Endothelial cell of umbilical vein (primary cell): Measurements from ENCODE around the gene CSK. TPM values are rescaled to one million over a fixed set of nuclear protein-coding genes. Genes with fewer than 3 reads are reported as not detected.

Source experiments
- BruUV-seq: library from RNA; stranded (reverse); fragments of 400-500 nt; replicated peaks from 2 replicates; lab custom pipeline; 2021; lab: Mats Ljungman, UMichigan
- CTCF ChIA-PET: fragments of 300-600, 350-600 bp; sonication (Branson Sonifier 250); formaldehyde crosslinking; loops from one replicate; lab custom pipeline; 2021; ENCODE audit warnings: antibody characterized with exemption, inconsistent platforms; lab: Charles Lee
- POLR2A ChIA-PET: fragments of 300-600, 350-600 bp; sonication (Branson Sonifier 250); formaldehyde crosslinking; loops from one replicate; lab custom pipeline; 2021; ENCODE audit warnings: antibody characterized with exemption, inconsistent platforms; lab: Charles Lee
- DNase-seq: peaks from one replicate; pipeline ENCODE4 v3.0.0-alpha.2; 2011; ENCODE audit warnings: low read depth, low spot score
- FAIRE-seq: peaks from 2 replicates; lab custom pipeline; 2011; peaks lifted over from hg19 to GRCh38; lab: Jason Lieb, UNC
- H2AFZ ChIP-seq: 2 replicates; pipeline ENCODE4 v1.6.0; 2012; ENCODE audit warnings: low read depth, low read length, control low read depth, inconsistent platforms
- H3K27ac ChIP-seq: 2 replicates; pipeline ENCODE4 v1.5.1; 2011; ENCODE audit warnings: low read depth, mild to moderate bottlenecking, control low read depth, low read length, moderate library complexity; ENCODE audit not compliant: insufficient read depth
- H3K27me3 ChIP-seq, 2 experiments: 2 replicates each; pipeline versions ENCODE4 v1.6.0 to v1.6.1; 2011; ENCODE audit warnings: low read length in 2 of 2, mixed read lengths in 1 of 2; ENCODE audit not compliant: control insufficient read depth in 2 of 2, insufficient read depth in 2 of 2
- H3K36me3 ChIP-seq, 2 experiments: 2 replicates in 1 of 2; 3 replicates in 1 of 2; pipeline ENCODE4 v1.5.1; 2011; ENCODE audit warnings: low read length in 2 of 2, mild to moderate bottlenecking in 1 of 2, moderate library complexity in 1 of 2; ENCODE audit not compliant: control insufficient read depth in 2 of 2, insufficient read depth in 2 of 2; ENCODE audit errors: extremely low read depth in 1 of 2
- H3K4me1 ChIP-seq: 3 replicates; pipeline ENCODE4 v1.5.1; 2011; ENCODE audit warnings: mild to moderate bottlenecking, low read length; ENCODE audit not compliant: control insufficient read depth, insufficient read depth; ENCODE audit errors: extremely low read depth
- H3K4me2 ChIP-seq: 2 replicates; pipeline ENCODE4 v1.6.1; 2011; ENCODE audit warnings: low read length, control low read depth, mixed read lengths; ENCODE audit not compliant: insufficient read depth
- H3K4me3 ChIP-seq, 3 experiments: fragments of 200-600 bp in 1 of 3; sonication (generic), shearing (Covaris generic) in 1 of 3; replicated peaks in 1 of 3; 2 replicates each; pipeline ENCODE4 v1.5.1; 2011 to 2016; ENCODE audit warnings: control low read depth in 3 of 3, low read length in 3 of 3, mild to moderate bottlenecking in 2 of 3, inconsistent platforms in 1 of 3, low read depth in 1 of 3, moderate library complexity in 1 of 3; ENCODE audit not compliant: insufficient read depth in 1 of 3
- H3K79me2 ChIP-seq: 2 replicates; pipeline ENCODE4 v1.6.0; 2012; ENCODE audit warnings: low read length, inconsistent platforms; ENCODE audit not compliant: control insufficient read depth, insufficient read depth
- H3K9ac ChIP-seq: replicated peaks from 2 replicates; pipeline ENCODE3; 2011; ENCODE audit warnings: low read length, control low read depth; ENCODE audit not compliant: insufficient read depth; ENCODE audit errors: extremely low read depth
- H3K9me1 ChIP-seq: replicated peaks from 3 replicates; pipeline ENCODE4 v1.6.0; 2011; ENCODE audit warnings: mild to moderate bottlenecking, low read length; ENCODE audit not compliant: control insufficient read depth, insufficient read depth; ENCODE audit errors: extremely low read depth
- H3K9me3 ChIP-seq: replicated peaks from 2 replicates; pipeline ENCODE4 v1.5.1; 2012; ENCODE audit warnings: low read length, inconsistent platforms; ENCODE audit not compliant: control insufficient read depth, insufficient read depth
- H4K20me1 ChIP-seq: replicated peaks from 2 replicates; pipeline ENCODE3; 2011; ENCODE audit warnings: mild to moderate bottlenecking, low read length; ENCODE audit not compliant: control insufficient read depth, insufficient read depth; ENCODE audit errors: extremely low read depth
- CTCF ChIP-seq, 2 donors: IDR thresholded peaks; 1 replicate in 1 of 2; 2 replicates in 1 of 2; pipeline ENCODE4 v1.5.1; 2011; ENCODE audit warnings: low read length in 2 of 2, mild to moderate bottlenecking in 2 of 2, moderate library complexity in 2 of 2, control low read depth in 1 of 2, inconsistent platforms in 1 of 2, low read depth in 1 of 2; ENCODE audit not compliant: insufficient read depth in 1 of 2; ENCODE audit errors: extremely low read depth in 1 of 2
- EZH2 ChIP-seq: IDR thresholded peaks from 2 replicates; pipeline ENCODE4 v1.6.1; 2012; ENCODE audit warnings: borderline replicate concordance, low read depth, mild to moderate bottlenecking, moderate library complexity, low read length, inconsistent platforms; ENCODE audit not compliant: severe bottlenecking
- FOS ChIP-seq: IDR thresholded peaks from 2 replicates; pipeline ENCODE4 v1.6.1; 2011; ENCODE audit warnings: mild to moderate bottlenecking, low read length, moderate library complexity, borderline replicate concordance; ENCODE audit not compliant: insufficient read depth
- GATA2 ChIP-seq: IDR thresholded peaks from 2 replicates; pipeline ENCODE4 v1.7.0; 2011; ENCODE audit warnings: low read depth, mild to moderate bottlenecking, moderate library complexity, mixed read lengths, low read length; ENCODE audit not compliant: insufficient read length, insufficient read depth
- JUN ChIP-seq: IDR thresholded peaks from 2 replicates; pipeline ENCODE4 v1.6.1; 2011; ENCODE audit warnings: borderline replicate concordance, low read depth; ENCODE audit not compliant: insufficient read length, insufficient read depth
- MYC ChIP-seq: IDR thresholded peaks from one replicate; pipeline ENCODE4 v1.6.1; 2011; ENCODE audit warnings: mild to moderate bottlenecking, low read depth, low read length
- POLR2A ChIP-seq: IDR thresholded peaks from 2 replicates; pipeline ENCODE4 v1.6.1; 2012; ENCODE audit warnings: low read depth, mild to moderate bottlenecking, control low read depth, low read length
- POLR2AphosphoS5 ChIP-seq: IDR thresholded peaks from 2 replicates; pipeline ENCODE4 v1.6.1; 2012; ENCODE audit warnings: low read depth, mild to moderate bottlenecking, control low read depth, low read length, moderate library complexity; ENCODE audit not compliant: insufficient read depth
- dilution Hi-C: fragments of 300-500 bp; cut with MboI; formaldehyde crosslinking; loops from one replicate; pipeline ENCODE4 v1.15.0; 2019; ENCODE audit warnings: low sequenced_read_pairs; ENCODE audit not compliant: extremely low pct_ligation_motif_present
- intact Hi-C: fragments of 100-400 bp; cut with micrococcal nuclease; formaldehyde crosslinking; loops from one replicate; pipeline ENCODE4 v1.10.0; 2022
- polyA plus RNA-seq, 4 experiments: library from polyadenylated mRNA; depleted of rRNA in 3 of 4; stranded (reverse) in 3 of 4; unstranded in 1 of 4; fragments of >200 nt; gene quantifications; 2 replicates each; pipeline versions ENCODE4 v1.2.1 to v1.2.3, GENCODE V29; 2011 to 2012; ENCODE audit warnings: missing spikeins in 1 of 4
- total RNA-seq: library from RNA; stranded (reverse); gene quantifications from 2 replicates; pipeline ENCODE4 v1.2.3, GENCODE V29; 2021
- TF ChIP-seq, protein P1 (sequence below): IDR thresholded peaks from 2 replicates; pipeline ENCODE4 v1.6.1; 2011; ENCODE audit not compliant: insufficient read depth, insufficient read length

Gene CSK
- total and polyA plus RNA-seq, 2 donors (not counting 3 experiments of a cell fraction or from before 2014, with no cell fraction given), result 41.2 to 104 TPM

DNA sequence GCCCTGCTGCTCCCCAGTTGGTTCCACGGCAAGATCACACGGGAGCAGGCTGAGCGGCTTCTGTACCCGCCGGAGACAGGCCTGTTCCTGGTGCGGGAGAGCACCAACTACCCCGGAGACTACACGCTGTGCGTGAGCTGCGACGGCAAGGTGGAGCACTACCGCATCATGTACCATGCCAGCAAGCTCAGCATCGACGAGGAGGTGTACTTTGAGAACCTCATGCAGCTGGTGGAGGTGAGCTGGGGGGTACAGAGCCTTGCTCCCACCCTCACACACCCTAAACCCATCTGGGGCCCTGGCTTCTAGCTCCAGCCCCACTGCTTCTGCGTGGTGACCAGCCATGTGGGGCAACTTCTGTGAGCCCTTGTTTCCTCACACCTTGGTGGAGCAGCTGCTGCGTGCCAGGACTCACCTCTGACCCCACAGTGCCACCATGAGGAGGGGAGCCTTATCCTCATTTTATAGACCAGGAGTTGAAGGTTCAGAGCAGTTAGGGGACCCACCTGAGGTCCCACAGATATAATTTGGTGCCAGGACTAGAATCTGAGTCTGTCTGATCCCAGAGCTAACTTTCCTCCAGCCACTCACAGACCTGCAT is 17.5 kb downstream of the CSK start:
- no peak overlapping the region for H3K27ac ChIP-seq
- DNase-seq (no peak), FAIRE-seq (no peak)
- H3K4me2 ChIP-seq, result no peak overlapping the region
- H2AFZ ChIP-seq, result no peak overlapping the region
- H3K79me2 ChIP-seq, result peaks cover 22% of the 10 kb centered on the region
- H3K4me1 ChIP-seq, result no peaks in the 10 kb centered on the region
- dilution Hi-C loops, result no loop called here
- H3K4me3 ChIP-seq, result no peak overlapping the region
- H3K9me3 ChIP-seq, result no peaks in the 10 kb centered on the region
- peaks cover 3 to 33% of the 10 kb centered on the region in 2 experiments for H3K36me3 ChIP-seq
- POLR2A ChIA-PET, result no interaction called here
- TF ChIP-seq EZH2 (no peak), GATA2 (no peak), CTCF (IDR thresholded peaks at IDR 0.05; ENCODE audit: extremely low read depth in 1 of 2, insufficient read depth in 1 of 2, low read depth in 1 of 2, low read length in 2 of 2) (no peak), FOS (no peak), MYC (no peak), JUN (no peak), POLR2AphosphoS5 (no peak), POLR2A (no peak)
- TF ChIP-seq, protein P1, sequence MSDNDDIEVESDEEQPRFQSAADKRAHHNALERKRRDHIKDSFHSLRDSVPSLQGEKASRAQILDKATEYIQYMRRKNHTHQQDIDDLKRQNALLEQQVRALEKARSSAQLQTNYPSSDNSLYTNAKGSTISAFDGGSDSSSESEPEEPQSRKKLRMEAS, result no peak
- no peak overlapping the region for H3K9ac ChIP-seq
- no peaks in the 10 kb centered on the region for H3K27me3 ChIP-seq
- H4K20me1 ChIP-seq, result no peaks in the 10 kb centered on the region
- BruUV-seq, result no TSS peak
- intact Hi-C loops, result no loop called here
- CTCF ChIA-PET, result interaction anchor here (0.7 to 3.9 kb wide), 14 partner anchors 9 to 167 kb away, joined by 3 to 55 read pairs (median 4); partner anchors contain the start of genes CSK and CYP1A1
- no peaks in the 10 kb centered on the region for H3K9me1 ChIP-seq
